WTC11 (cell line): ENCODE results near the gene SLC7A6. TPM values are rescaled to one million over a fixed set of nuclear protein-coding genes. Genes with fewer than 3 reads are reported as not detected.

Experiments
- ATAC-seq: fragments of 200-7000 bp; cut with Tn5 transposase; 2 replicates; pipeline ENCODE4 v1.10.0; 2021; ENCODE audit warnings: mild to moderate bottlenecking, moderate library complexity
- CTCF ChIA-PET: fragments of 300-600 bp; sonication (Branson Sonifier 250); formaldehyde crosslinking; loops from one replicate; lab custom pipeline; 2021; ENCODE audit warnings: antibody characterized with exemption; lab: Charles Lee
- POLR2A ChIA-PET: fragments of 350-600 bp; sonication (Branson Sonifier 250); formaldehyde crosslinking; loops from one replicate; lab custom pipeline; 2021; ENCODE audit warnings: antibody characterized with exemption; lab: Charles Lee
- DNase-seq: peaks from one replicate; pipeline ENCODE4 v3.0.0; 2021; ENCODE audit warnings: low spot score
- H3K27ac Mint-ChIP-seq: 2 replicates; pipeline ENCODE4 v1.8.0; 2021; ENCODE audit warnings: mixed read lengths
- H3K27me3 Mint-ChIP-seq: 2 replicates; pipeline ENCODE4 v1.8.0; 2021; ENCODE audit warnings: low read depth, mild to moderate bottlenecking, moderate library complexity, mixed read lengths
- H3K36me3 Mint-ChIP-seq: 2 replicates; pipeline ENCODE4 v1.8.0; 2021; ENCODE audit warnings: mixed read lengths
- H3K4me1 Mint-ChIP-seq: 2 replicates; pipeline ENCODE4 v1.8.0; 2022; ENCODE audit warnings: mixed read lengths
- H3K4me3 Mint-ChIP-seq: 2 replicates; pipeline ENCODE4 v1.8.0; 2021; ENCODE audit warnings: mild to moderate bottlenecking, moderate library complexity, mixed read lengths
- H3K9me3 Mint-ChIP-seq: 2 replicates; pipeline ENCODE4 v1.8.0; 2021; ENCODE audit warnings: mixed read lengths
- AR ChIP-seq: fragments of 250-450 bp; sonication (Bioruptor Pico); IDR thresholded peaks from 2 replicates; pipeline ENCODE4 v1.9.0; 2021; ENCODE audit warnings: mild to moderate bottlenecking
- E2F4 ChIP-seq: sonication (generic); formaldehyde crosslinking; IDR thresholded peaks from 2 replicates; pipeline ENCODE4 v1.8.1; 2022; ENCODE audit warnings: low read depth, mild to moderate bottlenecking, moderate library complexity, missing genetic modification reagents, borderline replicate concordance
- ELF4 ChIP-seq: sonication (generic); formaldehyde crosslinking; IDR thresholded peaks from 2 replicates; pipeline ENCODE4 v1.8.1; 2022; ENCODE audit warnings: low read depth, mild to moderate bottlenecking, moderate library complexity, missing genetic modification reagents
- ESRRA ChIP-seq: sonication (generic); formaldehyde crosslinking; IDR thresholded peaks from 2 replicates; pipeline ENCODE4 v1.8.1; 2022; ENCODE audit warnings: mild to moderate bottlenecking, missing genetic modification reagents, borderline replicate concordance
- FOXP1 ChIP-seq: sonication (generic); formaldehyde crosslinking; IDR thresholded peaks from 2 replicates; pipeline ENCODE4 v1.8.0; 2022; ENCODE audit warnings: missing genetic modification reagents, mild to moderate bottlenecking, moderate library complexity, borderline replicate concordance
- GABPB1 ChIP-seq: sonication (generic); formaldehyde crosslinking; IDR thresholded peaks from 2 replicates; pipeline ENCODE4 v1.8.1; 2023; ENCODE audit warnings: mild to moderate bottlenecking, missing genetic modification reagents
- GRHL2 ChIP-seq: fragments of 250-450 bp; sonication (Bioruptor Pico); IDR thresholded peaks from 2 replicates; pipeline ENCODE4 v1.8.0; 2022; ENCODE audit warnings: mild to moderate bottlenecking, moderate library complexity; ENCODE audit not compliant: insufficient replicate concordance, severe bottlenecking
- NFE2L1 ChIP-seq: sonication (generic); formaldehyde crosslinking; IDR thresholded peaks from 2 replicates; pipeline ENCODE4 v1.8.1; 2023; ENCODE audit warnings: missing genetic modification reagents
- NR3C1 ChIP-seq: sonication (generic); formaldehyde crosslinking; conservative IDR thresholded peaks from 2 replicates; pipeline ENCODE4 v1.8.1; 2023; ENCODE audit warnings: low read depth, mild to moderate bottlenecking, missing genetic modification reagents
- OVOL2 ChIP-seq: fragments of 250-450 bp; sonication (Bioruptor Pico); IDR thresholded peaks from 2 replicates; pipeline ENCODE4 v1.9.0; 2021; ENCODE audit warnings: mild to moderate bottlenecking, borderline replicate concordance
- PRDM15 ChIP-seq: sonication (generic); formaldehyde crosslinking; IDR thresholded peaks from 2 replicates; pipeline ENCODE4 v1.8.0; 2022; ENCODE audit warnings: missing genetic modification reagents
- PREB ChIP-seq: sonication (generic); formaldehyde crosslinking; IDR thresholded peaks from 2 replicates; pipeline ENCODE4 v1.8.1; 2022; ENCODE audit warnings: mild to moderate bottlenecking, missing genetic modification reagents, moderate library complexity, borderline replicate concordance
- RELA ChIP-seq: sonication (generic); formaldehyde crosslinking; IDR thresholded peaks from 2 replicates; pipeline ENCODE4 v1.8.1; 2022; ENCODE audit warnings: missing genetic modification reagents, mild to moderate bottlenecking, borderline replicate concordance
- TEAD4 ChIP-seq: sonication (generic); formaldehyde crosslinking; IDR thresholded peaks from 2 replicates; pipeline ENCODE4 v1.8.0; 2022; ENCODE audit warnings: mild to moderate bottlenecking, missing genetic modification reagents
- USF1 ChIP-seq: sonication (generic); formaldehyde crosslinking; IDR thresholded peaks from 2 replicates; pipeline ENCODE4 v1.8.0; 2022; ENCODE audit warnings: mild to moderate bottlenecking, missing genetic modification reagents
- ZNF121 ChIP-seq: sonication (generic); formaldehyde crosslinking; IDR thresholded peaks from 2 replicates; pipeline ENCODE4 v1.8.0; 2023; ENCODE audit warnings: missing genetic modification reagents
- ZNF317 ChIP-seq: sonication (generic); formaldehyde crosslinking; IDR thresholded peaks from 2 replicates; pipeline ENCODE4 v1.8.1; 2023; ENCODE audit warnings: low read depth, mild to moderate bottlenecking, moderate library complexity, missing genetic modification reagents, borderline replicate concordance
- ZNF423 ChIP-seq: fragments of 250-450 bp; sonication (Bioruptor Pico); IDR thresholded peaks from 2 replicates; pipeline ENCODE4 v2.1.2; 2022; ENCODE audit warnings: mild to moderate bottlenecking, moderate library complexity
- ZNF671 ChIP-seq: fragments of 250-450 bp; sonication (Bioruptor Pico); IDR thresholded peaks from 2 replicates; pipeline ENCODE4 v1.8.0; 2021; ENCODE audit warnings: mild to moderate bottlenecking
- total RNA-seq: library from RNA; stranded (reverse); gene quantifications from 3 replicates; pipeline ENCODE4 v1.2.3, GENCODE V29; 2021

The SLC7A6 gene
- total RNA-seq, 1 experiment from 2014 or later: 27.4 TPM

- TF ChIP-seq E2F4 (CRISPR knock-in tag): no peak
- TF ChIP-seq GABPB1 (CRISPR knock-in tag): 0 out of 2 replicates have a peak, but pooled peaks have one; percentile 21
- TF ChIP-seq ELF4 (CRISPR knock-in tag): no peak
- no peak for TF ChIP-seq ESRRA
- TF ChIP-seq ZNF317 (CRISPR knock-in tag): no peak
- no peak for TF ChIP-seq USF1 (CRISPR knock-in tag)
- TF ChIP-seq ZNF423: no peak
- no peak for TF ChIP-seq AR (CRISPR knock-in tag)
- no peak for TF ChIP-seq FOXP1 (CRISPR knock-in tag)
- no peak for TF ChIP-seq GRHL2 (CRISPR knock-in tag)
These were observed 973 bp downstream of the SLC7A6 start (continued) for GRCh38 chr16:68265078-68265920.

GRCh38 chr16:68267612-68268405, 3.5 kb downstream of the SLC7A6 start:
- CTCF ChIA-PET: interaction anchor here (0.9 to 1.3 kb wide), 3 partner anchors 11 to 100 kb away, joined by 3 read pairs; no protein-coding TSS in a partner anchor
- peaks cover 15% of the 10 kb centered on the region for H3K27me3 Mint-ChIP-seq
- DNase-seq: peak; percentile 25
- H3K4me3 Mint-ChIP-seq: peak overlapping the region; percentile 49
- ATAC-seq: peak; percentile 46
- no peaks in the 10 kb centered on the region for H3K36me3 Mint-ChIP-seq
- H3K27ac Mint-ChIP-seq: peak overlapping the region; percentile 66; the same call in 1 of the 2 replicates
- POLR2A ChIA-PET: no interaction called here
- H3K9me3 Mint-ChIP-seq: no peaks in the 10 kb centered on the region
- peaks cover 34% of the 10 kb centered on the region for H3K4me1 Mint-ChIP-seq
- TF ChIP-seq PRDM15 (CRISPR knock-in tag): no peak
- TF ChIP-seq ZNF121 (CRISPR knock-in tag): no peak
- TF ChIP-seq NFE2L1 (CRISPR knock-in tag): no peak
- no peak for TF ChIP-seq ZNF671 (CRISPR knock-in tag)
- TF ChIP-seq TEAD4 (CRISPR knock-in tag): no peak
- TF ChIP-seq AR (CRISPR knock-in tag): no peak
- no peak for TF ChIP-seq NR3C1 (CRISPR knock-in tag)
- TF ChIP-seq PREB (CRISPR knock-in tag): no peak
- TF ChIP-seq OVOL2 (CRISPR knock-in tag): no peak
- no peak for TF ChIP-seq ZNF423
- no peak for TF ChIP-seq RELA (CRISPR knock-in tag)
